GM12874 (cell line): ENCODE measurements around the gene STAG1.

Experiments used
- TF ChIP-seq, protein P1 (sequence below): IDR thresholded peaks from 2 replicates; pipeline ENCODE4 v1.5.1; 2011; ENCODE audit warnings: low read depth, mild to moderate bottlenecking, control low read depth, low read length, moderate library complexity; ENCODE audit not compliant: insufficient read depth

STAG1 gene

DNA sequence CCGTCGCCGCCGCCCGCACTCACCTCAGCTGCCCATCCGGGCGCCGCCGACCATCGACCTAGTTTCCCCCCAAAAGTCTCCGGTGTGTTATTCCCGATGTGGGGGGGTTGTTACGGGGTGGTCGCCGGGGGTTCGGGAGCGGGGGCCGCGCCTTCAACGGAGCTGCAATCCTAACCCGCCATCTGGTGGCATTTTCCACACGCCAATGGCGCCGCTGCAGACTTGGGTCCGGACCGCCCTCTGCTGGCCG is at the start of gene STAG1:
Gene STAG1, minus strand, starts transcription at position 207 of the 250 bp plus-strand sequence. CDS start 121,480 bp downstream, outside the sequence.
- TF ChIP-seq, protein P1, sequence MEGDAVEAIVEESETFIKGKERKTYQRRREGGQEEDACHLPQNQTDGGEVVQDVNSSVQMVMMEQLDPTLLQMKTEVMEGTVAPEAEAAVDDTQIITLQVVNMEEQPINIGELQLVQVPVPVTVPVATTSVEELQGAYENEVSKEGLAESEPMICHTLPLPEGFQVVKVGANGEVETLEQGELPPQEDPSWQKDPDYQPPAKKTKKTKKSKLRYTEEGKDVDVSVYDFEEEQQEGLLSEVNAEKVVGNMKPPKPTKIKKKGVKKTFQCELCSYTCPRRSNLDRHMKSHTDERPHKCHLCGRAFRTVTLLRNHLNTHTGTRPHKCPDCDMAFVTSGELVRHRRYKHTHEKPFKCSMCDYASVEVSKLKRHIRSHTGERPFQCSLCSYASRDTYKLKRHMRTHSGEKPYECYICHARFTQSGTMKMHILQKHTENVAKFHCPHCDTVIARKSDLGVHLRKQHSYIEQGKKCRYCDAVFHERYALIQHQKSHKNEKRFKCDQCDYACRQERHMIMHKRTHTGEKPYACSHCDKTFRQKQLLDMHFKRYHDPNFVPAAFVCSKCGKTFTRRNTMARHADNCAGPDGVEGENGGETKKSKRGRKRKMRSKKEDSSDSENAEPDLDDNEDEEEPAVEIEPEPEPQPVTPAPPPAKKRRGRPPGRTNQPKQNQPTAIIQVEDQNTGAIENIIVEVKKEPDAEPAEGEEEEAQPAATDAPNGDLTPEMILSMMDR = peak; percentile 96

DNA sequence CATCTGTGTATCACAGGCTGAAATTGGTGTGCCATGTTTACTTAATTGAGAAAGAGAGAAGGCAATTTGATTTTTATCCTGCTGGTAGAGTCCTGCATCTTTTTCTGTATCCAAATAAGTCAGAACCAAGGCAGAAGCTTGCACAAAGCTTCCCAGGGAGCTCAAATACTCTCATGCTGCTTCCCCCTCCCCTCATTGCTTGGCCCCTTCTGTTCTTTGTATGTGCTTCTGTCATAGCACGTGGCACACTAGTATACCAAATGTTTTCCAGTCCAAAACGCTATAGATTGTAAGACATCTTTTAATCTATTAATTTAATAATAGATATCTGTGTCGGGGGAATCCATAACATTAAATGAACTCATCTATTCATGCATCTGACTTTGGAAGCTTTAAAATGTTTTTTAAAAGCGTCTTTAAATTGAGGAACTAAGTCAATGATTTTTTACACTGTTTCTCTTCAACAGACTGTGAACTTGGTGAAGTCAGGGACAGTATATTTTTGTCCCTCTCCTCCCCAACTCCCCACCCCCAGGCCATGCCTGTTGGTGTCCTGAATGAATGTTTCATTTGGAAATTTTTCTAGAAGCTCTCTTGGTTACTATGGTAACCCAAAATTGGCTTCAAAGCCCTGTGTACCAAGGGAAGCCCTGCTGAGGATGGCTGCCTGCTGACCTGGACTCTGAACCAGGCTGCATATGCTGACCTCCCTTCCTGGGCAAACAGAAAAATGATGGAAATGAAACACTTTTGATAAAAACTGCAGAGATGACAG is 40.6 kb upstream of the STAG1 start:
- TF ChIP-seq, protein P1 = no peak

DNA sequence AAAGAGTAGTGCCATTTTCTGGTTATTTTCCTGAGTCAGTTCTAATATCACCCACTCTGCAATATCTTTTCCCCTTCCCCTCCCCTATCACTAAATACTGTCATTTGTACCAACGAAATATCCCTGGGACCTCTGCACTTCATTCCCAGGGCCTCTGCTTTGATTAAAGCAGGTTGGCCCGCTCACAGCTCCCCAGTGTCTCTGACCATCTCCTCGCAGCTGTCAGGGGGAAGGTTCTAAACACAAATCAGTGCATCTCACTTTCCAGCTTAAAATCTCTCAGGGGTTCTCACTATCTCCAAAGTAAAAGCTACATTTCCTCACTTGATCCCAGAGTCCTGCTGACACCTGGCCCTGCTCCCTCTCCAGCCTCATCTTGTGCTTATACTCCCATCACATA is 38.6 kb upstream of the STAG1 start:
- TF ChIP-seq, protein P1 = no peak

DNA sequence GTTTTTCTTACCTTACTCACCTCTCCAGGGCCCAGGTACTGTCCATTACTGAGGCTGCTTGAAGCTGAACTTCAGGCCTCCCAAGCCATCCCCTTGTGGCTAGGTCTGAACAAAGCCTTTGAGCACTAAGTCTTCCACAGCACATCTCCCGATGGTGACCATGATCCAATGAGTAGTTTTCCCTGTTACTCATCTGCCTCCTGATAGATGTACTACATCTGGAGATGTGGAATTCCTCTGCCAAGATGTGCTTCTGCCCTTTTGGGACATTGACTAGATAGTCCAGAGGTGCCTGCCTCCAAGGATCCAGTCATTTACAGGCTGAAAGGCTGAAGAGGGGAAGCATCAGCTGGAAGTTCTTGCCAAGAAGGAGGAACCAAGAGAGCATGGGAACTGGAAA is 37.8 kb upstream of the STAG1 start:
- TF ChIP-seq, protein P1 = no peak

DNA sequence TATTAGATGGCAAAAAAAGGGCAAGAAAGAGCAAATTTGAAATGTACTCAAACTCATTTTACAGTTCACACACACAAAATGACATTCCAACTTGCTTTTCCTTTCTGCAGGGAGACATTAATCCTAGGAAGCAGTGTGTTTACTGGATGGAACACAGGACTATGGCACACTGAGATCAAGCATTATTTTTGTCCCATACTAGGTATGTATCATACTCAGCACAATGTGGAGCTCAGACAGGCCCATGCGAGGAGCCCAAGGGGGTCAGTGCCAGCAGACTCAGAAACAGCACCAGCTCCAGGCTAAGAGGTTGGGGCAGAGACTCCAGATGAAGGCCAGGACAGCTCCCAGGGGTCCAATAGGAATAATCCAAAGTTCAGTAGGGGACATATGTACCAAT is 36.0 kb upstream of the STAG1 start:
- TF ChIP-seq, protein P1 = no peak

DNA sequence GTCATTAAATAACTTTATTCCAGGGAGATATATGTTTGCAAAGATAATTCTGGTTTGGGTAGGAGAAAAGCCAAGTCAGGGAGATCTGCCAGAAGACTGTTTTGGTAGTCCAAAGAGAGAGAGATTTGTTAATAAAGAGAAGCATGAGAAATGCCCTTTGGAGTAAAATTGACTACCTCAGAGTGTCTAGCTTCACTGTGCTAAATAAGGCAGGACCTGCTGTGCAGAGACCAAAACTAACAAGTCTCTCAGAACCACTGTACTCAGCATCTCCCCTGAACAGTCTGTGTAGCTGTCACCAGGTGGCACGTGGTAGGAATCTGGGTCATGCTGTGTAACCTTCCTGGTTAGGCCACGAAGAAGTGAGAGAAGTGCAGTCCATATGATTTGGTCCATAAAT is 35.2 kb upstream of the STAG1 start:
- TF ChIP-seq, protein P1 = no peak

DNA sequence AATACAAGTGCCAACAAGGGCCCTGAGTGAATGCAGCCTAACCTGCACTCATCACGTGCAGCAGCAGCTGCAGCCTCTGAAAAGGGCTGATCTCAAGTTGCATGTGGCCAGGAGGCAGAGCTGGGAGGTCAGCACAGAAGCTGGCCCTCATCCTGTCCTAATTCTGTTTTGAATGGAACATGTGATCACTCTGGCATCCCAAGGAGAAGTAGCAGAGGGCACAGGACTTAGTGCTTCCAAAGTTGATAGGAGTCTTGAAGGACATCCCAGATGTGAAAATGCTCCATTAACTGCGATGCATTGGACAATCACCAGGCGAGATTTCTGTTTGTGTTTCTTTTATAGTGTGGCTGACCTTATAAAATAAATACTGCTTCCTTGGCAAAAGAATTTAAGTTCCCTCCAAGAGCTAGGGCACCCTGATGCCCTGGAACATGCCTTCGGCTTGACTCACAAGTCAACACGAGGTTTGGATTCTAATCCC is 31.6 kb upstream of the STAG1 start:
- TF ChIP-seq, protein P1 = no peak

DNA sequence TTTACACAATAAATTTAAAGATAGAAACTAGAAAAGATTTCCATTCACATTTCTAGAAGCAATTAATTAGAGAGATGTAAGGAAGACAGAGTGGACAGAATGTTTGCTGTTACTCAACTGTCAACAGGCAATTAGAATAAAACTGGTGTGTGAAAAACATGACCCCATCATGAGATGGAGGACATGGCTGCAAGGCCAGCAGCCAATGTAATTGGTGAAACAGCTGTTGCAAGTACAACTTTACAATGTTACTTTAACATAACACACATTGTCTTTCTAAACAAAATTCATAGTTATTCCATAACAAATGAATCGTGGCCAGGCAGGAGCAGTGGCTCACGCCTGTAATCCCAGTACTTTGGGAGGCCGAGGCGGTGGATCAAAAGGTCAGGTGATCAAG is 28.6 kb upstream of the STAG1 start:
- TF ChIP-seq, protein P1 = no peak
